Skeletal muscle satellite cell (primary cell): ENCODE data around the gene MALRD1. TPM values are rescaled to one million over a fixed set of nuclear protein-coding genes. Genes with fewer than 3 reads are reported as not detected.

ENCODE experiments used
- H3K27me3 ChIP-seq: 2 replicates; pipeline ENCODE4 v1.7.0; 2013; ENCODE audit warnings: low read length; ENCODE audit not compliant: control insufficient read depth, insufficient read depth
- H3K36me3 ChIP-seq: 2 replicates; pipeline ENCODE4 v1.7.0; 2013; ENCODE audit warnings: mild to moderate bottlenecking, control low read depth, low read length; ENCODE audit not compliant: insufficient read depth
- H3K4me1 ChIP-seq: 2 replicates; pipeline ENCODE4 v1.7.0; 2013; ENCODE audit warnings: low read length; ENCODE audit not compliant: control insufficient read depth, insufficient read depth
- H3K4me2 ChIP-seq: 2 replicates; pipeline ENCODE4 v1.7.0; 2013; ENCODE audit warnings: mild to moderate bottlenecking, low read length
- H3K4me3 ChIP-seq: 2 replicates; pipeline ENCODE4 v1.7.0; 2013; ENCODE audit warnings: low read length
- H3K9ac ChIP-seq: 2 replicates; pipeline ENCODE4 v1.7.0; 2013; ENCODE audit warnings: mild to moderate bottlenecking, low read depth, low read length, moderate library complexity
- H3K9me3 ChIP-seq: replicated peaks from 2 replicates; pipeline ENCODE4 v1.7.0; 2013; ENCODE audit warnings: mild to moderate bottlenecking, control low read depth, low read length
- total RNA-seq: library from RNA; depleted of rRNA; stranded (reverse); fragments of >200 nt; gene quantifications from 2 replicates; pipeline ENCODE4 v1.2.3, GENCODE V29; 2012; rRNA removed

MALRD1 gene
- total RNA-seq: 0.22 TPM in 1 of 2 replicates, not detected in the other

DNA sequence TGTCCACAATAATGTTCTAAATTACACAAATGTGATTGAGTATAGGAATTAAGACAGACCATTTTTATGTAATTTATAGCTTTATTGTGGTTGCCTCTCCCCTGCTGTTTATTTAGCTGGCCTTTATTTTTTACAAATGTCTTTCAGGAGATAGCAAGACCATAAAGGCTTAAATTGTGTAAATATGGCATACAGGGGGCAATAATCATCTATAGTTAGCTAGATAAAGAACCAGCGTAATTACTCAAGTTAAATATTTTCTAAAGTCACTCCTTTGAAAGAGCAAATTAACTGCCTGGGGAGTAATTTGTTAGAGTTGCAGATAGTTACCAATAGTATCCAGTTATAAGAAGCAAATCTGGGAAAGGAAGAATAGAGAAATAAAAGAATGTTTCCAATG lies at the start of gene MALRD1:
Gene MALRD1 (plus strand): TSS at position 313 of the 400 bp plus-strand sequence. CDS start 138 bp downstream, outside the sequence.
- H3K4me1 ChIP-seq: no peaks in the 10 kb centered on the region

DNA sequence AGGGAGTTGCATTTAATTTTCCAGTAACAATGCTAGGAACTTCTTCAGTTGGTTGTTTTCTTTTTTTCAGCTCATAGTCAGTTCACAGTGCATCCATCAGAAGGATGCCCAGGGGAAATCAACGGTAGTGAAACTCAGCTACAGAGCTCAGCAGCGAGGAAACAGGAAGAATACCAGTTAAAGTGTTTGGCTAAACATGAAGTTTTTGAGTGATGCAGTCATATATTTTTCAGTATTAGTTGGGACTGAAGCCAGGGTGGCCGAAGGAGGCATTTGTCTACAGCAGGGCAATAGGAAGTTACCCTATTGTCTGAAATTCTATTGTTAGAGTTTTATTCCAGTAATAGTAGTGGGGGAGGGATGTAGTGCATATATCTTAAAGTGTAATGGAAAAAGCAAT lies 45.3 kb upstream of the MALRD1 start:
- Histone ChIP-seq H3K36me3 (no peaks in the 10 kb centered on the region), H3K4me1 (no peaks in the 10 kb centered on the region), H3K9me3 (no peaks in the 10 kb centered on the region), H3K27me3 (no peaks in the 10 kb centered on the region), H3K4me2 (no peak overlapping the region), H3K9ac (no peak overlapping the region), H3K4me3 (no peak overlapping the region)

More for the DNA sequence above, at the start of gene MALRD1:
- Histone ChIP-seq H3K9me3 (no peaks in the 10 kb centered on the region), H3K36me3 (no peaks in the 10 kb centered on the region), H3K9ac (no peak within 1 kb of the TSS), H3K4me3 (no peak within 1 kb of the TSS), H3K27me3 (no peaks in the 10 kb centered on the region), H3K4me2 (no peak within 1 kb of the TSS)

DNA sequence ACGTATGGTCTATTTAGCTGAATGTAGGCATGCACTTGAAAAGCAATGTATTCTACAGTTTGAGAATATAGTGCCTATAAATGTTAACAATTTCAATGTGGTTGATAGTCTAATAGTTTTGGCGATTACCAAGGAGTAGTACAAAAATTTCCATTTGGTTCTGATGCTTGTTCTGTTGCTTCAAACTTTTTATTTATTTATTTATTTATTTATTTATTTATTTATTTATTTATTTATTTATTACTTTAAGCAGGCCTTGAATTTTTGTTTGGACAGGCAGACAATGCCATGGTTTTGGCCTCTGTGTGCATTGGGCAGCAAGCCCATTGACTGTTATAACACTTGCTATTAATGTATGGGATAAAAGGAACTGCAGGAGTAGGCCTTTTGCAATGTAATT lies 36.5 kb upstream of the MALRD1 start:
- no peaks in the 10 kb centered on the region for H3K36me3 ChIP-seq
- H3K4me1 ChIP-seq: peaks cover 11% of the 10 kb centered on the region
- H3K27me3 ChIP-seq: no peaks in the 10 kb centered on the region
- H3K9me3 ChIP-seq: no peaks in the 10 kb centered on the region
- H3K4me2 ChIP-seq: no peak overlapping the region
- no peak overlapping the region for H3K4me3 ChIP-seq
- H3K9ac ChIP-seq: no peak overlapping the region

DNA sequence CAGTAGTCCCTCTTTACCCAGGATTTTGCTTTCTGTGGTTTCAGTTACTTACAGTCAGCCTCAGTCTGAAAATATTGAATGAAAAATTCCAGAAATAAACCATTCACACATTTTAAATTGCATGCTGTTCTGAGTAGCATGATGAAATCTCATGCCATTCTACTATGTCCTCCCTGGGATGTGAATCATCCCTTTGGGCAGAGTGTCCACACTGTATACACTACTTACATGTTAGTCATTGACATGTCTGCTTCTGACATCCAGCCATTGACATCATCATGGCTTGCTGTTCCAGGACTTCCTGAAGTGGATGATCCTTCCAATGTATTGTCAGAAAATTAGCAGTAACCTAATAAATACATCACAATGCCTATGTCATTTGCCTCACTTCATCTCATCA lies 34.6 kb upstream of the MALRD1 start:
- Histone ChIP-seq H3K4me2 (no peak overlapping the region), H3K36me3 (no peaks in the 10 kb centered on the region), H3K9ac (no peak overlapping the region), H3K9me3 (no peaks in the 10 kb centered on the region), H3K4me1 (peaks cover 11% of the 10 kb centered on the region), H3K4me3 (no peak overlapping the region), H3K27me3 (no peaks in the 10 kb centered on the region)

DNA sequence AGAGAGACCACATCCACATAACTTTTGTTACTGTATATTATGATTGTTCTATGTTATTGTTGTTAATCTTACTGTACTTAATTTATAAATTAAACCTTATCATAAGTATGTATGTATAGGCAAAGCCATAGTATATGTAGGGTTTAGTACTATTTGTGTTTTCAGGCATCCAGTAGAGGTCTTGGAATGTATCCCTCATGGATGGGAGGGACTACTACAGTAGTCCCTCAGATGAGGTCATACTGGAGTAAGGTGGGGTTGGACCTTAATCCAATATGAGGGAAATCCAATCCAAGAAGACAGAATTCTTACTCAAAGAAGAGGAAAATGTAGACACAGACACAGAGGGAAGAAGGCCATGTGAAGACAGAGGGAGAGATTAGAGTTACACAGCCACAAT lies 34.1 kb upstream of the MALRD1 start:
- no peak overlapping the region for H3K4me2 ChIP-seq
- H3K36me3 ChIP-seq: no peaks in the 10 kb centered on the region

DNA sequence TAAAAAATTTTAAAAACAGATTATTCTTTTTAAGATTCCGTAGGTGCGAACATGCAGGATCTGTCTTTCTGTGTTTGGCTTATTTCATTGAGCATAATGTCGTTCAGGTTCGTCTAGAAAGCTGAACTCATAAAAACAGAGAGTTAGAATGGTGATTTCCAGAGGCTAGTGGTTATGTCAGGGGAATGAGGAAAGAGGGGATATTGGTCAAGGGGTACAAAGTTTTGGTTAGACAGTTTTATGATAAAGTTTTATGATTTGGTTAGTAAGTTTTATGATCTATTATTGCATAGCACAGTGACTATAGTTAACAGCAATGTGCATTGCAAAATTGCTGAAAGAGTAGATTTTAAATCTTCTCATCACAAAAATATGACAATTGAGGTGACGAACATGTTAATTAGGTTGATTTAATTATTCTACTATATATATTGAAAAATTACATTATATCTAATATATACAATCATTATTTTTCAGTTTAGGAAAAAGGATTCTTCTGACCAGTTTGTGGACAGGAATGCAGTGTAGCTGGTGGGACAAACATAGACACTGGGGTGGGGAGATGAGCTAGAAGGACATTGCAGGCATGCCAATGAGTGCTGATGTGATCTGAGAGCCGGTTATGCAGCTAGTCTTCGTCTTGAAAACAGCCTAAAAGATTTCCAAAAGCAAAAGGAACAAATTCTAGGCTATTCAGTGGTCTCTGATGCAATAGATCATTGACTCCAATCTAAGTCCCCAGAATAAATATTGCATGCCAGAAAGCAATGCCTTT lies 31.3 kb upstream of the MALRD1 start:
- H3K4me3 ChIP-seq: no peak overlapping the region
- no peaks in the 10 kb centered on the region for H3K27me3 ChIP-seq
- peaks cover 11% of the 10 kb centered on the region for H3K4me1 ChIP-seq

More for the DNA sequence above, 34.1 kb upstream of the MALRD1 start:
- Histone ChIP-seq H3K4me1 (peaks cover 11% of the 10 kb centered on the region), H3K4me3 (no peak overlapping the region), H3K27me3 (no peaks in the 10 kb centered on the region), H3K9me3 (no peaks in the 10 kb centered on the region), H3K9ac (no peak overlapping the region)

DNA sequence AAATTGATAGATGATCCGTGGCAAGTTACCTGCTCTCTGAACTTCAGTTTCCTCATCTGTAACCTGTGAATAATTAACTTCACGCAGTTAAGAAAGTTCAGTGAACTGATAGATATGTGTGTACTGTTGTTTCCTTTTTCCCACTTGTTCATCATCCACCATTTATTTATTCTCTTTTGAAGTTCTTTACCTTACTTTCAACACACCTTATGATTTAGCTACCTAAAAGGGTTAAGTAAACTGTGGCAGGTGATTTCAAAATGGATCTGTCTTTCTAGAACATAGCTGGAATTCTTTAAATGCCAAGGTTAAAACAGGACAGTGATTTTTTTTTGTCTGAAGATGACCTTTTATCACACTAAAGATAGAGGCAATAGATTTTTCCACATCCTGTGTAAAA lies 27.4 kb upstream of the MALRD1 start:
- no peaks in the 10 kb centered on the region for H3K36me3 ChIP-seq
- H3K9me3 ChIP-seq: no peaks in the 10 kb centered on the region

More for the DNA sequence above, 31.3 kb upstream of the MALRD1 start:
- Histone ChIP-seq H3K36me3 (no peaks in the 10 kb centered on the region), H3K4me2 (no peak overlapping the region), H3K9ac (no peak overlapping the region), H3K9me3 (no peaks in the 10 kb centered on the region)

DNA sequence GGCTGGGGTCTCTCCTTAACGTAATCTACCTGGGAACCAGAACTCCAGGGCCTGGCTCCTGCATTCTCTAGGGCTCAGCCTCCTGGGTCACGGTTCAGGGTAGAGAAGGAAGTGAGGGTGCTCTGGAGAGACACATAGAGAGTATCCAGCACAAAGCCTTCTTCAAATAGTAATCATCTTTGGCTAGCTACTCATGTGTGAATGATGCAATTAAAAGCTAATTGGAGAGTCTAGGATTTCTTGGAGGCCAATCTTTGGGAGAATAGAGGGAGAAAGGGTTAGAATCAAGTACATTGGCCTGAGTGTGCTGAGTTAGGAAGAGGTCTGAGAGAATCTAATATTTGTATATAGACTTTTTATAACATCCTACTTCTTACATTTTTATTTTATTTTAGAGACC lies 24.0 kb upstream of the MALRD1 start:
- Histone ChIP-seq H3K36me3 (no peaks in the 10 kb centered on the region), H3K27me3 (no peaks in the 10 kb centered on the region), H3K4me1 (no peaks in the 10 kb centered on the region), H3K9ac (no peak overlapping the region), H3K4me2 (no peak overlapping the region), H3K9me3 (no peaks in the 10 kb centered on the region), H3K4me3 (no peak overlapping the region)

More for the DNA sequence above, 27.4 kb upstream of the MALRD1 start:
- no peak overlapping the region for H3K9ac ChIP-seq
- no peaks in the 10 kb centered on the region for H3K4me1 ChIP-seq
- no peaks in the 10 kb centered on the region for H3K27me3 ChIP-seq
- no peak overlapping the region for H3K4me3 ChIP-seq
- H3K4me2 ChIP-seq: no peak overlapping the region

DNA sequence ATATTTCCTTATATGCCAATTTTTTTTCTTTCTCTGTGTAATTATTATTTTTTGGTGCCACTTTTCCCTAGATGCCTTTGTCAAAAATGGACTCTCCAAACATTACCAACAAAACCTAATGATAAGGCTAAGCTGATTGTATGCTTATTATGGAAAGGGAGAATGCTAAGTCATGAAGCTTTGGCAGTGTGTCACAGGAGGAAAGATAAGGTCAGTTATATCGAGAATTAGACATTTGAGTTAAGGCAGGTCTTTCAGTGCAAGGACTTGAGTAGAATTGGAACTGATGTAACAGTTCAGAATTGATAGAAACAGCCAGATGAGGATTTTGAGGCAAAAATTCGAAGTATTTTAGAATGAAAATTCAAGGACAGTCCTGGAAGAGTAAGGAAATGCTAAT lies 16.8 kb upstream of the MALRD1 start:
- Histone ChIP-seq H3K36me3 (no peaks in the 10 kb centered on the region), H3K27me3 (no peaks in the 10 kb centered on the region), H3K9me3 (no peaks in the 10 kb centered on the region), H3K4me3 (no peak overlapping the region), H3K9ac (no peak overlapping the region), H3K4me2 (no peak overlapping the region), H3K4me1 (no peaks in the 10 kb centered on the region)

DNA sequence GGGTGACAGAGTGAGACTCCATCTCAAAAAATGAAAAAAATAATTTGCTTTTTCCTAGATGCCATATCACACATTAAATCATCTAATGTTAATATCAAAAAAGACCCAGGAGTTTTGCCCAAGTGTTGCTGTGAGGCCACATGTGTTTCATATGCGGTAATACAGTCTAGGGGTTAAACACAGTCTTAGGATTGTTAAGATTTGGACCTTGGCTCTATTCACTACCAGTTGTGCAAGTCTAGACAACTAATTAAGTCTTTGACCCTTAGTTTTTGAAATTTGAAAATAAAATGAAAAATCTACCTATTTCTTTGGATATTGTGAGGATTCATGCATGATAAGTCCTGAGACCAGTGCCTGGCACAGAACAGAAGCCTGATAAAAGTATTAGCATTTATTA lies 14.9 kb upstream of the MALRD1 start:
- H3K4me1 ChIP-seq: no peaks in the 10 kb centered on the region
- no peaks in the 10 kb centered on the region for H3K27me3 ChIP-seq
- H3K9ac ChIP-seq: no peak overlapping the region
- H3K4me2 ChIP-seq: no peak overlapping the region
- H3K36me3 ChIP-seq: no peaks in the 10 kb centered on the region
- no peak overlapping the region for H3K4me3 ChIP-seq
- H3K9me3 ChIP-seq: no peaks in the 10 kb centered on the region

DNA sequence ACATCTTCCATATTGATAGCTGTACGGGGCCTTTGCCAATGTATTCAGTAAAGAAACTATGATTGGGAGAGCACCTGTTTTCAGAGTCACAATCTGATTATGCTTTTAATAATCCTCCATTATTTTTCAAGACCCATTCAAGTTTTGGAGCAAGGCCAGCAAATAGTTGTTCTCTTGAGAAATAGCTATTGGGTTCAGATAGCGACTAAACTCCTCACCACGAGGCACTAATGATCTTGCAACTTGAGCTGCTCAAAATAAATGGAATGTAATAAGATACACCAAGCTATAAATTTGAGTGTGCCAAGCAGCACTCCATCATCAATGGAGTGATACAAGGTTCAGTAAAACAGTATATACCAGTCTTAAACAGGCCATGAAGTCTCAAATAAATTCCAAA lies 7.4 kb upstream of the MALRD1 start:
- Histone ChIP-seq H3K36me3 (no peaks in the 10 kb centered on the region), H3K9me3 (no peaks in the 10 kb centered on the region), H3K4me1 (no peaks in the 10 kb centered on the region), H3K4me3 (no peak overlapping the region), H3K4me2 (no peak overlapping the region), H3K27me3 (no peaks in the 10 kb centered on the region), H3K9ac (no peak overlapping the region)

DNA sequence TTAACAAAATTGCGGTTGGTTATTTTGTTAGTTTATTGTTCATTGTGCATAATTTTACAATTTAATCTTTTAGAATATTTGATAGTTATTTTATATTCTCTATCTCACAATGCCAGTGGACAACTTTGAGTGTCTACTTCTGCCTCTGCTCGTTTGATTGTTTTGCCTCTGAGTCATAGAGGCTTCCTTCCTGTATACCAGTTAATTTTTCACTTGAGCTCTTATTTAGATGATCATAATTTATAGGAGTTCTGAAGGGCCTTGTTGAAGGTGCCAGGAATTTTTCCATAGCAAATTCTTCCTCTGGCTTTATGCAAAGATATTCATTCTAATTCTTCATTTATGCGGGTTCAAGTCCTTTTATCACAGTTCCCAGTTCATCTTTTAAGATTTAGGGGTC lies 5.2 kb upstream of the MALRD1 start:
- Histone ChIP-seq H3K4me2 (no peak overlapping the region), H3K4me1 (no peaks in the 10 kb centered on the region), H3K9me3 (no peaks in the 10 kb centered on the region), H3K36me3 (no peaks in the 10 kb centered on the region), H3K9ac (no peak overlapping the region), H3K27me3 (no peaks in the 10 kb centered on the region), H3K4me3 (no peak overlapping the region)
